Esophagus muscularis mucosa (tissue), 4 donors: Measurements from ENCODE around the gene ZNF879. TPM values are rescaled to one million over a fixed set of nuclear protein-coding genes. Genes with fewer than 3 reads are reported as not detected.
A peak's percentile ranks its signal among the peaks of the same experiment; 100 is the strongest.

ENCODE experiments used
- DNase-seq: peaks from one replicate; pipeline ENCODE4 v3.0.0-alpha.2; 2017; ENCODE audit errors: extremely low spot score
- H3K27ac ChIP-seq, 4 donors: fragments of 200-600 bp; sonication (generic); replicated peaks in 1 of 4; 1 replicate in 3 of 4; 2 replicates in 1 of 4; pipeline ENCODE4 v1.5.1; 2016 to 2019; ENCODE audit warnings: mild to moderate bottlenecking in 1 of 4
- H3K27me3 ChIP-seq, 4 donors: fragments of 200-600 bp; sonication (generic); one replicate each; pipeline versions ENCODE4 v1.5.1 to v1.6.0; 2016 to 2019
- H3K36me3 ChIP-seq, 4 donors: fragments of 200-600 bp; sonication (generic); one replicate each; pipeline ENCODE4 v1.5.1; 2016 to 2019
- H3K4me1 ChIP-seq, 4 donors: fragments of 200-600 bp; sonication (generic); one replicate each; pipeline ENCODE4 v1.5.1; 2016 to 2019
- H3K4me3 ChIP-seq, 4 donors: fragments of 200-600 bp; sonication (generic); 1 replicate in 2 of 4; 2 replicates in 2 of 4; pipeline ENCODE4 v1.5.1; 2016 to 2019; ENCODE audit warnings: mild to moderate bottlenecking in 4 of 4, moderate library complexity in 1 of 4
- H3K9me3 ChIP-seq, 4 donors: fragments of 200-600 bp; sonication (generic); 1 replicate in 3 of 4; 2 replicates in 1 of 4; pipeline ENCODE4 v1.5.1; 2016 to 2019
- EP300 ChIP-seq: sonication (generic); formaldehyde crosslinking; IDR thresholded peaks from one replicate; pipeline ENCODE4 v1.6.1; 2017; ENCODE audit warnings: antibody characterized with exemption
- POLR2A ChIP-seq: fragments of 450-650 bp; IDR thresholded peaks from one replicate; pipeline ENCODE4 v1.6.1; 2017; ENCODE audit warnings: antibody characterized with exemption, moderate library complexity, mild to moderate bottlenecking, low read depth
- POLR2AphosphoS5 ChIP-seq, 2 donors: sonication (generic); formaldehyde crosslinking; IDR thresholded peaks; one replicate each; pipeline ENCODE4 v1.6.1; 2017; ENCODE audit warnings: antibody characterized with exemption in 2 of 2
- WGBS: methylation state at CpG from one replicate; pipeline ENCODE4 v1.1.5; 2018; 5-methylcytosine and 5-hydroxymethylcytosine counted together
- intact Hi-C: fragments of 100-400 bp; cut with DNase I; formaldehyde crosslinking; loops from one replicate; pipeline ENCODE4 v1.15.1; 2023
- total RNA-seq, 4 donors: library from RNA; depleted of rRNA; stranded (reverse); fragments of >200 nt; gene quantifications; one replicate each; pipeline versions ENCODE4 v1.1.0 to v1.2.1, GENCODE V29; 2016
- TF ChIP-seq, protein P1 (sequence below), 3 experiments: fragments of 200-600 bp in 2 of 3; fragments of 450-650 bp in 1 of 3; sonication (generic) in 2 of 3; IDR thresholded peaks; one replicate each; pipeline ENCODE4 v1.5.1; 2017 to 2019; ENCODE audit warnings: antibody characterized with exemption in 3 of 3, mild to moderate bottlenecking in 2 of 3, moderate library complexity in 1 of 3

Gene ZNF879
- total RNA-seq, 4 donors from 2014 or later, result 4.3 to 6.4 (median 4.8) TPM

DNA sequence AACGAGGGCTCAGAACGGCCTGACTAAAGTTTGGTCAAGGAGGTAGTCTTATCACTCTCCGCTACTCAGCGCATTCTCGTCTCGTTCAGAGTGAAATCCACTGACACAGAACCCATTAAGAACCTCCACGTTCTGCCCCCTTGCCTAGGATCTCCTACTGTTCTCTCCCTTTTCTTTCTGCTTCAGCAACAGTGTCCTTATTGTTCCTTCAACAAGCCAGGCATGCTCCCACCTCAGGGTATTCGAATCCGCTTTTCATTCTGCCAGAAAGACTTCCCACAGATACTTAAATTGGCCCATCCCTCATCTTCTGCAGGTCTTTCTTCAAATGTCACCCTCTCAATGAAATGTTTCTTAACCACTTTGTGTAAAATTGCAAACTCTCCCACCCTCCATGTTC is 32.2 kb downstream of the ZNF879 start:
- TF ChIP-seq, protein P1, sequence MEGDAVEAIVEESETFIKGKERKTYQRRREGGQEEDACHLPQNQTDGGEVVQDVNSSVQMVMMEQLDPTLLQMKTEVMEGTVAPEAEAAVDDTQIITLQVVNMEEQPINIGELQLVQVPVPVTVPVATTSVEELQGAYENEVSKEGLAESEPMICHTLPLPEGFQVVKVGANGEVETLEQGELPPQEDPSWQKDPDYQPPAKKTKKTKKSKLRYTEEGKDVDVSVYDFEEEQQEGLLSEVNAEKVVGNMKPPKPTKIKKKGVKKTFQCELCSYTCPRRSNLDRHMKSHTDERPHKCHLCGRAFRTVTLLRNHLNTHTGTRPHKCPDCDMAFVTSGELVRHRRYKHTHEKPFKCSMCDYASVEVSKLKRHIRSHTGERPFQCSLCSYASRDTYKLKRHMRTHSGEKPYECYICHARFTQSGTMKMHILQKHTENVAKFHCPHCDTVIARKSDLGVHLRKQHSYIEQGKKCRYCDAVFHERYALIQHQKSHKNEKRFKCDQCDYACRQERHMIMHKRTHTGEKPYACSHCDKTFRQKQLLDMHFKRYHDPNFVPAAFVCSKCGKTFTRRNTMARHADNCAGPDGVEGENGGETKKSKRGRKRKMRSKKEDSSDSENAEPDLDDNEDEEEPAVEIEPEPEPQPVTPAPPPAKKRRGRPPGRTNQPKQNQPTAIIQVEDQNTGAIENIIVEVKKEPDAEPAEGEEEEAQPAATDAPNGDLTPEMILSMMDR (IDR thresholded peaks at IDR 0.05), result no peak
- TF ChIP-seq POLR2A (no peak), POLR2AphosphoS5 (IDR thresholded peaks at IDR 0.05) (no peak), EP300 (no peak)
- Histone ChIP-seq H3K27me3 (no peaks in the 10 kb centered on the region), H3K36me3 (no peaks in the 10 kb centered on the region), H3K4me1 (peaks cover 0 to 5% (median 2%) of the 10 kb centered on the region in 4 donors), H3K27ac (no peak overlapping the region), H3K9me3 (no peaks in the 10 kb centered on the region), H3K4me3 (no peak overlapping the region)
- no peak for DNase-seq
- intact Hi-C loops, result no loop called here
- 79% methylated on average over 9 of the region's 9 CpGs for WGBS

DNA sequence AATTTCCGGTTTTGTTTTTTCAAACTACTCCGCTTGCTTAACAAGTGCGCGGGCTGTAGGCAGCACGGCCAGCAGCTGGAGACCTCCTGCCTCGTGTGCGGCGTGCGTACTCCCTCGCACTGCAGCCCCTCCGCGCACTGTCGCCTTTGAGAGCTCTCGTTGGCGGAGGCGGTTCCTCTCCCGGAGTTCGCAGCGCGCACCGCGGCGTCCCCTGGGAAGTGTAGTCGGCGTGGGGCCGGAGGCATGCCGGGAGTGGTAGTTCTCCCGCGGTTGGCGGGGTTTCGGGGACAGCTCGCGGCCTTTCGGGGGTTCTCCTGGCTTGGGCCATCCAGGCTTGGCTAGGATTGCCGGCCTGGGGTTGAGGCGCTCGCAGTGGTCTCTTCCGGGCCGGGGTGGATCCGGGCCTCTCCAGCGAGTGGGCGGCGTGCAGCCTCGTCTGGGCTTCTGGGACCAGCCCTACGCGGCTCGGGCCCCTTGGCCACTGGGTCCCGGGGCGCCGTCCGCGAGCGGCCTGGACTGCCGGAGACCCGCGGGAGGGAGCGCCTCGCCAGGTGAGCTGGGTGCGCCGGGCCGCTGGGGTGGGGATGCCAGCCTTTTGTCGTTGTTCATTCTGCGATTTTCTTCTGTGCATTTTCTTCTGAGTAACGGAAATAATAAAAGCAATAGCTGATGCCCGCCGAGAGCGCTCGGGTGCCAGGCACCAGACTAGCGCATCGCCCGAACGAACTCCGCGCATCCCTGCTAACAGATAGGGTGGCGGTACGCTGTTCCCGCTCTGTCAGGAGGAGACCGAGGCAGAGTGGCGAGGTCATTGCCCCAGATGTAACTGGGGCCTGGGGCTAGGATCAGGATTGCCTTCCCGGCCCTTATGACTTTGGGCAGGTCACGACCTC is 36.8 kb downstream of the ZNF879 start, which contains the start of gene ZNF354C:
ZNF354C (plus strand) TSS at position 258 of the 893 bp plus-strand sequence. CDS start 1,696 bp downstream, outside the sequence.
- WGBS, result 6% methylated on average over 64 of the region's 81 CpGs
- intact Hi-C loops, result loop anchor here (2.0 to 5.0 kb wide), 2 partner anchors 203 to 330 kb away; partner anchors contain the start of genes ZNF354A and ZNF354B

DNA sequence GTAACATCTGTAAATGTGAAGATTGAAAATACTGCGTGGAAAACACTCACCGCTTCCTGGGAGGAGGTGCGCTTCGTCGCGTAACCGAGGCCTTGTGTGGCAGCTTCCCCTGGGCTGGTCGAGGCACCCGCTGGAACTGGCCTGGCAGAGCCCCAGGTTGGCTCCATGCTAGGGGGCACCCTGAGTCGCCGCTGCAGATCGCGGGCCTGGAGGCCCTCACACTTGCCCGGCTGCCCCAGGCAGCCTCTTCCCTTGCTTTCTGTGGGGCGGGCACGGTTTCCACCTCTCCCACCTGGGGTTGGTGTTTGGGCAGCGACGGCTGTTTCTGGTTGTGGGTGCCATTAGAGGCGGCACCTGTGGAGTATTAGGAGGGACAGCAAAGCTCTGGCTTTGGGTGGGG is 37.4 kb downstream of the ZNF879 start:
- DNase-seq, result no peak
- Histone ChIP-seq H3K9me3 (peaks cover 0 to 9% (median 7%) of the 10 kb centered on the region in 4 donors), H3K27ac (peak overlapping the region; percentile 75 to 85 (median 80)), H3K36me3 (peaks cover 15 to 40% (median 30%) of the 10 kb centered on the region in 4 donors), H3K4me1 (peaks cover 4 to 16% (median 13%) of the 10 kb centered on the region in 4 donors), H3K4me3 (peak overlapping the region; percentile 71 to 80 (median 76)), H3K27me3 (no peaks in the 10 kb centered on the region)
- 89% methylated on average over 7 of the region's 19 CpGs for WGBS
- TF ChIP-seq, protein P1 (IDR thresholded peaks at IDR 0.05), result no peak
- TF ChIP-seq EP300, result no peak
- no peak for TF ChIP-seq POLR2A
- TF ChIP-seq POLR2AphosphoS5 (IDR thresholded peaks at IDR 0.05), result no peak
- intact Hi-C loops, result loop anchor here (2.0 to 5.0 kb wide), 2 partner anchors 204 to 330 kb away; partner anchors contain the start of genes ZNF354A and ZNF354B

More for the DNA sequence above, 36.8 kb downstream of the ZNF879 start, which contains the start of gene ZNF354C:
- Histone ChIP-seq H3K27ac (peak within 1 kb of the TSS; percentile 75 to 85 (median 80)), H3K27me3 (no peaks in the 10 kb centered on the region), H3K4me3 (peak within 1 kb of the TSS; percentile 71 to 80 (median 76)), H3K36me3 (peaks cover 10 to 33% (median 23%) of the 10 kb centered on the region in 4 donors), H3K4me1 (peaks cover 4 to 16% (median 13%) of the 10 kb centered on the region in 4 donors), H3K9me3 (peaks cover 0 to 4% (median under 1%) of the 10 kb centered on the region in 4 donors)
- peak; percentile 97 for DNase-seq
- TF ChIP-seq, protein P1 (IDR thresholded peaks at IDR 0.05), result peak in 1 of 3 experiments; percentile 8
- TF ChIP-seq EP300 (no peak), POLR2AphosphoS5 (IDR thresholded peaks at IDR 0.05) (peak; percentile 81 to 94), POLR2A (no peak)

DNA sequence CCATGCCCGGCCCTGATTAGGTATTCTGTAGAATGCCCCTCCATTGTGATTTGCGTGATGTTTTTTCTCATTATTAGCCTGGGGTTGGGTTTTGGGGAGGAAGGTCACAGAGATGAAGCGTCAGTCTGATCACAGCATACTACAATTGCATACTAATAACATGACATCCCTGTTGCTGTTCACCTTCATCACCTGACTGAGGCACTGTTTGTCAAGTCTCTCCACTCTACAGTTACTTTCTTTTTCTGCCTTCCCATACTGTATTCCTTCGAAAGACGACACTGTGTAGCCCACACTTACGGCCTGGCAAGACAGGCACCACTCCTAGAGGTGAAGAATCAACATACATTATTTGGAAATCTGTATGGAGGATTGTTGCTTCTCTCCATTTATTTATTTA is 42.1 kb downstream of the ZNF879 start:
- H3K9me3 ChIP-seq, result peaks cover 0 to 54% (median 44%) of the 10 kb centered on the region in 4 donors
- no peak for TF ChIP-seq EP300
- no peak for TF ChIP-seq POLR2A
- TF ChIP-seq, protein P1 (IDR thresholded peaks at IDR 0.05), result no peak
- 95% methylated on average over 6 of the region's 6 CpGs for WGBS

More for the DNA sequence above, 42.1 kb downstream of the ZNF879 start:
- H3K36me3 ChIP-seq, result peaks cover 51 to 85% (median 68%) of the 10 kb centered on the region in 4 donors
- DNase-seq, result no peak
- H3K27ac ChIP-seq, result no peak overlapping the region
- H3K27me3 ChIP-seq, result no peaks in the 10 kb centered on the region
- no peak overlapping the region for H3K4me3 ChIP-seq
- intact Hi-C loops, result no loop called here
- peaks cover 4 to 13% (median 12%) of the 10 kb centered on the region in 4 donors for H3K4me1 ChIP-seq
